ENCODE measurements around the gene CERK.

GRCh38 chr22:46749682-46750529, 11.9 kb upstream of the CERK start:
- TF ChIP-seq RAD21 (IDR thresholded peaks at IDR 0.05), result no peak
- TF ChIP-seq REST (IDR thresholded peaks at IDR 0.05), result no peak
- TF ChIP-seq CTCF (IDR thresholded peaks at IDR 0.05; ENCODE audit: low read depth, low read length, missing input control), result no peak
- TF ChIP-seq ZBTB33 (IDR thresholded peaks at IDR 0.05), result no peak
- peak; percentile 55 for TF ChIP-seq SP1 (IDR thresholded peaks at IDR 0.05)
- TF ChIP-seq MAX (IDR thresholded peaks at IDR 0.05), result peak; percentile 92
- peak; percentile 27 for TF ChIP-seq ATF3 (IDR thresholded peaks at IDR 0.05)
